ENCODE data around the gene AKT3. TPM values are rescaled to one million over a fixed set of nuclear protein-coding genes. Genes with fewer than 3 reads are reported as not detected.
A peak's percentile ranks its signal among the peaks of the same experiment; 100 is the strongest.

AKT3 gene
- total and polyA plus RNA-seq, 11 donors, result 3.2 to 27.9 (median 16.6) TPM

- DNase-seq, result no peak
- Histone ChIP-seq H3K27ac (no peak overlapping the region), H3K27me3 (no peaks in the 10 kb centered on the region), H3K4me3 (no peak overlapping the region), H3K36me3 (no peaks in the 10 kb centered on the region), H3K9me3 (no peaks in the 10 kb centered on the region), H3K4me1 (peaks cover 0 to 15% (median 1%) of the 10 kb centered on the region in 12 donors)
- TF ChIP-seq, protein P1, sequence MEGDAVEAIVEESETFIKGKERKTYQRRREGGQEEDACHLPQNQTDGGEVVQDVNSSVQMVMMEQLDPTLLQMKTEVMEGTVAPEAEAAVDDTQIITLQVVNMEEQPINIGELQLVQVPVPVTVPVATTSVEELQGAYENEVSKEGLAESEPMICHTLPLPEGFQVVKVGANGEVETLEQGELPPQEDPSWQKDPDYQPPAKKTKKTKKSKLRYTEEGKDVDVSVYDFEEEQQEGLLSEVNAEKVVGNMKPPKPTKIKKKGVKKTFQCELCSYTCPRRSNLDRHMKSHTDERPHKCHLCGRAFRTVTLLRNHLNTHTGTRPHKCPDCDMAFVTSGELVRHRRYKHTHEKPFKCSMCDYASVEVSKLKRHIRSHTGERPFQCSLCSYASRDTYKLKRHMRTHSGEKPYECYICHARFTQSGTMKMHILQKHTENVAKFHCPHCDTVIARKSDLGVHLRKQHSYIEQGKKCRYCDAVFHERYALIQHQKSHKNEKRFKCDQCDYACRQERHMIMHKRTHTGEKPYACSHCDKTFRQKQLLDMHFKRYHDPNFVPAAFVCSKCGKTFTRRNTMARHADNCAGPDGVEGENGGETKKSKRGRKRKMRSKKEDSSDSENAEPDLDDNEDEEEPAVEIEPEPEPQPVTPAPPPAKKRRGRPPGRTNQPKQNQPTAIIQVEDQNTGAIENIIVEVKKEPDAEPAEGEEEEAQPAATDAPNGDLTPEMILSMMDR (IDR thresholded peaks at IDR 0.05), result no peak
- no peak for TF ChIP-seq POLR2A (IDR thresholded peaks at IDR 0.05)
- 90 to 98% (median 95%) methylated on average over 2 of the region's 2 CpGs for WGBS, 4 donors
- intact Hi-C loops (cut with DNase I), result no loop called here
- peak in 1 of 4 donors; percentile 28 for ATAC-seq
These were observed 51.3 kb downstream of the AKT3 start for GRCh38 chr1:243798726-243799125.

- Histone ChIP-seq H3K4me3 (no peak overlapping the region), H3K27ac (no peak overlapping the region), H3K27me3 (no peaks in the 10 kb centered on the region), H3K36me3 (no peaks in the 10 kb centered on the region), H3K9me3 (no peaks in the 10 kb centered on the region), H3K4me1 (peaks cover 0 to 26% (median 18%) of the 10 kb centered on the region in 12 donors)
- TF ChIP-seq, protein P1 (IDR thresholded peaks at IDR 0.05), result no peak
- intact Hi-C loops (cut with DNase I), result no loop called here
- DNase-seq (no peak), ATAC-seq (no peak)
- WGBS, 4 donors, result 91 to 97% (median 95%) methylated on average over 2 of the region's 2 CpGs
These were observed 54.0 kb downstream of the AKT3 start for GRCh38 chr1:243796016-243796415.

- Histone ChIP-seq H3K4me1 (peaks cover 0 to 40% (median 24%) of the 10 kb centered on the region in 12 donors), H3K4me3 (no peak overlapping the region), H3K9me3 (no peaks in the 10 kb centered on the region), H3K36me3 (no peaks in the 10 kb centered on the region), H3K27ac (peak overlapping the region in 2 of 12 donors; percentile 66), H3K27me3 (no peaks in the 10 kb centered on the region)
- ATAC-seq (no peak), DNase-seq (no peak)
- no peak for TF ChIP-seq POLR2A (IDR thresholded peaks at IDR 0.05)
- TF ChIP-seq, protein P1 (IDR thresholded peaks at IDR 0.05), result no peak
- WGBS, 4 donors, result 71 to 100% (median 95%) methylated on average over 2 of the region's 2 CpGs
- intact Hi-C loops (cut with DNase I), result no loop called here
These were observed 56.7 kb downstream of the AKT3 start for GRCh38 chr1:243793298-243793697.

- no peak for DNase-seq
- Histone ChIP-seq H3K27ac (peak overlapping the region in 4 of 12 donors; percentile 2 to 66 (median 64)), H3K9me3 (no peaks in the 10 kb centered on the region), H3K36me3 (no peaks in the 10 kb centered on the region), H3K4me3 (no peak overlapping the region), H3K27me3 (no peaks in the 10 kb centered on the region), H3K4me1 (peaks cover 0 to 40% (median 24%) of the 10 kb centered on the region in 12 donors)
- TF ChIP-seq, protein P1 (IDR thresholded peaks at IDR 0.05), result no peak
- WGBS, 4 donors, result 51 to 63% (median 54%) methylated on average over 3 of the region's 3 CpGs
- ATAC-seq, result no peak
- intact Hi-C loops (cut with DNase I), result no loop called here
These were observed 57.2 kb downstream of the AKT3 start for GRCh38 chr1:243792891-243793290.

Data from heart left ventricle (tissue), 16 donors.